Putamen (tissue), 1 donor: ENCODE results near the gene ATG2B.
A peak's percentile ranks its signal among the peaks of the same experiment; 100 is the strongest.

ENCODE experiments used
- DNase-seq: peaks from one replicate; pipeline ENCODE4 v3.0.0-alpha.2; 2016; ENCODE audit warnings: low spot score

Gene ATG2B, protein sequence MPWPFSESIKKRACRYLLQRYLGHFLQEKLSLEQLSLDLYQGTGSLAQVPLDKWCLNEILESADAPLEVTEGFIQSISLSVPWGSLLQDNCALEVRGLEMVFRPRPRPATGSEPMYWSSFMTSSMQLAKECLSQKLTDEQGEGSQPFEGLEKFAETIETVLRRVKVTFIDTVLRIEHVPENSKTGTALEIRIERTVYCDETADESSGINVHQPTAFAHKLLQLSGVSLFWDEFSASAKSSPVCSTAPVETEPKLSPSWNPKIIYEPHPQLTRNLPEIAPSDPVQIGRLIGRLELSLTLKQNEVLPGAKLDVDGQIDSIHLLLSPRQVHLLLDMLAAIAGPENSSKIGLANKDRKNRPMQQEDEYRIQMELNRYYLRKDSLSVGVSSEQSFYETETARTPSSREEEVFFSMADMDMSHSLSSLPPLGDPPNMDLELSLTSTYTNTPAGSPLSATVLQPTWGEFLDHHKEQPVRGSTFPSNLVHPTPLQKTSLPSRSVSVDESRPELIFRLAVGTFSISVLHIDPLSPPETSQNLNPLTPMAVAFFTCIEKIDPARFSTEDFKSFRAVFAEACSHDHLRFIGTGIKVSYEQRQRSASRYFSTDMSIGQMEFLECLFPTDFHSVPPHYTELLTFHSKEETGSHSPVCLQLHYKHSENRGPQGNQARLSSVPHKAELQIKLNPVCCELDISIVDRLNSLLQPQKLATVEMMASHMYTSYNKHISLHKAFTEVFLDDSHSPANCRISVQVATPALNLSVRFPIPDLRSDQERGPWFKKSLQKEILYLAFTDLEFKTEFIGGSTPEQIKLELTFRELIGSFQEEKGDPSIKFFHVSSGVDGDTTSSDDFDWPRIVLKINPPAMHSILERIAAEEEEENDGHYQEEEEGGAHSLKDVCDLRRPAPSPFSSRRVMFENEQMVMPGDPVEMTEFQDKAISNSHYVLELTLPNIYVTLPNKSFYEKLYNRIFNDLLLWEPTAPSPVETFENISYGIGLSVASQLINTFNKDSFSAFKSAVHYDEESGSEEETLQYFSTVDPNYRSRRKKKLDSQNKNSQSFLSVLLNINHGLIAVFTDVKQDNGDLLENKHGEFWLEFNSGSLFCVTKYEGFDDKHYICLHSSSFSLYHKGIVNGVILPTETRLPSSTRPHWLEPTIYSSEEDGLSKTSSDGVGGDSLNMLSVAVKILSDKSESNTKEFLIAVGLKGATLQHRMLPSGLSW (N-terminal part only)

GRCh38 chr14:96362965-96363750, at the start of gene ATG2B, which contains the start of gene GSKIP:
ATG2B (minus strand) TSS chr14:96363341; CDS start chr14:96362976, 365 bp downstream.
GSKIP (plus strand) TSS chr14:96363526; CDS start chr14:96382248, 18,722 bp downstream.
- DNase-seq, result peak; percentile 94

GRCh38 chr14:96410119-96410518, 47.0 kb upstream of the ATG2B start:
- no peak for DNase-seq

GRCh38 chr14:96409701-96410100, 46.6 kb upstream of the ATG2B start:
- DNase-seq, result no peak

- DNase-seq, result no peak
Measured at GRCh38 chr14:96408608-96409007, 45.5 kb upstream of the ATG2B start.

GRCh38 chr14:96407935-96408570, 44.9 kb upstream of the ATG2B start:
- no peak for DNase-seq

GRCh38 chr14:96405677-96406076, 42.5 kb upstream of the ATG2B start:
- DNase-seq, result no peak

GRCh38 chr14:96403409-96403808, 40.3 kb upstream of the ATG2B start:
- no peak for DNase-seq

- peak; percentile 82 for DNase-seq
Measured at GRCh38 chr14:96400495-96400894, 37.4 kb upstream of the ATG2B start.

DNA sequence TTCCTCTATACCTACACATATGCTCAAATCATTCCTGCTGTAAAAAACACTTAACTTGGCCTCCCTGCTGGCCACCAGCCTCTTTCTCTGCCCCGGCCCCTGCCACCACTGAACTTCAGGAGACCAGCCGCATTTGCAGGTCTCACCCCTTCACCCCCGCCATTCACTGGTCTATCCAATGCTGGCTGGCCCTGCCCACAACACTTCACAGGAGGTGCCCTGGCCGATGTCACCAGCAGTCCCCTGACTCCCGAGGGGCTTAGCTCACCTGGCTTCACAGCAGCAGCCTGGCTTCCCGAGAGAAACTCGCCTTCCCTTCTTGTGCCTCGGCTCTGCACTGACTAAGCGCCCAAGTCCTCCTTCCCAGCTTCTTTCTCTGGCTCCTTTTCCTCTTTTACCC, 36.3 kb upstream of the ATG2B start:
- DNase-seq, result no peak

GRCh38 chr14:96398921-96399320, 35.8 kb upstream of the ATG2B start:
- DNase-seq, result no peak

- DNase-seq, result no peak
Measured at GRCh38 chr14:96398432-96398831, 35.3 kb upstream of the ATG2B start.

DNA sequence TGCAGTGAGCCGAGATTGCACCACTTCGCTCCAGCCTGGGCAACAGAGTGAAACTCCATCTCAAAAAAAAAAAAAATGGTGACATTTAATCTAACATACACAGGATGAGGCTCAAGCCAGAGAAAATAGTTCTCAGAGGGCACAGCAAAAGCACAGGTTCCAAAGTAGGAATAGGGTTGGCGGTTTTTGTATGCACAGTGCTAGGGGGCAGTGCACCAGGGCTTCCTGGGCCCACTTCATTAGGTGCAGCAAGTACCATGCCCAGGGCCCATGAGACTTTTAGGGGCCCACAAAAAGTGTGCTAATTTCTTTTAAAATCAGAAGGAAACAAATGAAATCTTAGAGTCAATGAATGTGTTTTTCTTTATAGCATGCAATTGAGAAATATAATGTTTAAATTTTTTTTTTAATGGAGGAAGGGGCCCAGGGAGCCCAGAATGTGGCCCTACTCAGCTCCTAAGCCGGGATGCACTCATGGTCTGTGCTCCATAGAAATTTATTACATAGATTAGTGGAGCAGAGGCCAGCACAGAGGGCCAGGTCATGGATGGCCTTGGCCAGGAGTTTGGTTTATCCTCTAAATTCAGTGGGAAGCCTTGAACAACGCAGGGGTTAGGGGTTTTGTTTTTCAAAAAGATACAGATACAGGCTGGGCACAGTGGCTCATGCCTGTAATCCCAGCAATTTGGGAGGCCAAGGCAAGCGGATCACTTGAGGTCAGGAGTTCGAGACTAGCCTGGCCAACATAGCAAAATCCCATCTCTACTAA, 31.1 kb upstream of the ATG2B start:
- DNase-seq, result no peak

GRCh38 chr14:96393071-96393691, 30.0 kb upstream of the ATG2B start:
- no peak for DNase-seq

DNA sequence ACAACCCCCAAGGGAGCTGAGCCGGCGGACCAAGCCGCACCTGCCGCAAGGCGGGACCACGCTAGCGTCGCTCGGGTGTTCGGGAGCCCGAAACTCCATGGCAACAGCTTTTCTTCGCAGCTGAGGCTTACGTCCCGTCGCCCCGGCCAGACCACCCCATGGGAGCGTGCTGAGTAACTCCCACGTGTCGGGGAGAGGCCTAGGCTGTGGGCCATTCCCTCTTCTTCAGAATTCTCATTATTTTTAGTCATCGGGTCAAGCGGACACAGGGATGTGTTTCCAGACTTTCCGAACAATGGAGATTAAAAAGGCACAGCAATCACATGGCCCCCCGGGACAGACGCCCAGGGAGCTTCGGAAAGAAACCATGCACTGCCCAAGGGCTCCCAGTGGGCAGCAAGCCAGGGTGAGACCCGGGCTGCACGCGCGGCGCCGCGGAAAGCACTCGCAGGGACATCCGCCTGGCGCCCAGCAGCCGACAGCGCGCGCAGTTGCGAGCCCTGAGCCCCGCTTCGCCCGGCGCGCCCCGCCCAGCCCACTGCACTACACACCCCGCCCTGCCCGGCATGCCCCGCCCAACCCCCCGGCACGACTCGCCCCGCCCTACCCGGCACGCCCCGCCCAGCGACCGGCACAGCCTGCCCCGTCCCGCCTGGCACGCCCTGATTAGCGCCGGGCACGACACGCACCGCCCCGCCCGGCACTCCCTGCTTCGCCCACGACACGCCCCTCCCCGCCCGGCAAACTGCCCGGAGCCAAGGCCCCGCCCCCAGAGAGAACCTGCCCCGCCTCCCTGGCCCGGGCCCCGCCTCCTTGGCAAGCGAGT, 28.4 kb upstream of the ATG2B start:
- peak; percentile 96 for DNase-seq

DNA sequence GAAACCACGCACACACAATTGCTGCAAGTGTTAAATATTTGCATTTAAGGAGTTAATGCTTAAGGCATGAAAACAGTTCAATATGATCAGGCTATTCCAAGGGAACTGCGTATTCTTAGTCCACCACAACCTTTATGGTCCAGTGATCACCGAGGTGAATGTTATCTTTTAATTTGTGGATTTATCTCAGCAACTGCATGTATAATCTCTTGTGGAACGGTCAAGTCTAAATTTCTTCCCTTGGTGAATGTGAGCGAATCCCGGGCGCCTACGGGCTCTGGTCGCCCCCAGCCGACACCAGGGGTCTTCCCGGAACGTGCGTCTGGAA, 27.8 kb upstream of the ATG2B start:
- DNase-seq, result no peak

GRCh38 chr14:96385385-96385784, 22.2 kb upstream of the ATG2B start:
- DNase-seq, result no peak

DNA sequence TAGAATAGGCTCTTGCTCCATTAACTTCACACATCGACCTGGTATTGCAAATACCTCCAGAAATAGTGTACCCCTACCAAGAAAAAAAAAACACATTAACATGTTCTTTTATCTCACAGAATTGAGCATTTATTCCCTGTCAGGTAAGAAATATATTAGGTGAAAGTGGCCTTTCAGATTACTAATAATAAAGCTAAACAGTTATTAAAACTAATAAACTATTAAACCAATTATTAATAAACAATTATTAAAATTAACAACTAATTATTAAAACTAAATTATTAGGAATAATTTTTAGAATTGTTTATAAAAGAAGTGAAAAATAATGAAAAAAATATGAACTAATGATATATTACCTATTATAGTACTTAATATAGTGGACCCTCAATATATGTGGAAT, 21.6 kb upstream of the ATG2B start:
- DNase-seq, result no peak

DNA sequence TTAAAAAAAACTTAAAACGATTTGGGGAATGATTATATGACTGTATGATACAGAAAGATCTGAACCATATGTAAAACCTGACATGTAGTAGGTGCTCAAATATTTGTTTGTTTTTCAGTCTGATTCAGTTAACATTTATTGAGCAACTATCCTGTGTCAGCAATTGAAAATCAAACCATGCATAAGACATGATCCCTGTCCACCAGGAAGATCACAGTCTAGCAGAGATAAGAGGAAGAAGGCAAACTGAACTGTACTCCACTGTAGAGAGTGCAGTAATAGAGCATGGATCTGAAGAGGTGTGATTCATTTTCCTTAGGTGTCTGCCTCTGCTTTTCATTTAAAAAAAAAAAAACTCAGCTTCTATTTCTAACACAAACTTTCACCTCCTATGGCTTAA, 20.9 kb upstream of the ATG2B start:
- no peak for DNase-seq

DNA sequence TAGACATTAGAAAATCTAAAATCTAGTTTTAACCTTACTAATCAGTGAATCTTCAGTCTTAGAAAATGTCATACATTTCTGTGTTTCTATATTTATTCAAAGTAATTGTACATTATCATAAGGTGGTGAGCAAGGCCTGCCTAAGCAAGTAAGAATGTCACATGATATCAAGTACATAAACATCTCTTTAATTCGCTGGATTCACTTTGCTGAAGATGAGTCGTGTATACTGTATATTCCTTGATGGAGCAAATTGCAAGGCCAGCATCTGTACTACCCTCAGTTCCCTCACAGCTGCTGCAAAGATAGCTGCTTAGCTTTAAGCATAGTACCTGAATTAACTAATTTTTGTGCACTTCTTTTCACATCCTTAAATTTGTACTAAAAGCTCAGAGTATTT, 20.3 kb upstream of the ATG2B start:
- DNase-seq, result no peak
